HG02798 (cell line): ENCODE results near the gene PIK3R1.

ENCODE experiments used
- ATAC-seq: cut with Tn5 transposase; IDR thresholded peaks from one replicate; pipeline ENCODE4 v1.9.1; 2021; ENCODE audit warnings: mild to moderate bottlenecking; ENCODE audit not compliant: unreplicated experiment, poor library complexity

PIK3R1 gene

GRCh38 chr5:68266457-68266856, 50.9 kb downstream of the PIK3R1 start:
- no peak for ATAC-seq

- no peak for ATAC-seq
Observed at GRCh38 chr5:68267066-68267465, 51.5 kb downstream of the PIK3R1 start.

- peak; percentile 39 for ATAC-seq
Observed at GRCh38 chr5:68268101-68268851, 52.7 kb downstream of the PIK3R1 start.

- no peak for ATAC-seq
Observed at GRCh38 chr5:68268852-68269130, 53.2 kb downstream of the PIK3R1 start.

- ATAC-seq = no peak
Observed at GRCh38 chr5:68269820-68270219, 54.3 kb downstream of the PIK3R1 start.

- ATAC-seq = no peak
Observed at GRCh38 chr5:68270399-68270975, 54.9 kb downstream of the PIK3R1 start.

- no peak for ATAC-seq
Observed at GRCh38 chr5:68271124-68271523, 55.6 kb downstream of the PIK3R1 start.

GRCh38 chr5:68272289-68272688, 56.7 kb downstream of the PIK3R1 start:
- ATAC-seq = no peak

GRCh38 chr5:68273717-68274409, 58.3 kb downstream of the PIK3R1 start:
- ATAC-seq = peak; percentile 74

GRCh38 chr5:68274847-68275651, 59.5 kb downstream of the PIK3R1 start:
- ATAC-seq = peak; percentile 61

- ATAC-seq = no peak
Observed at GRCh38 chr5:68276740-68277139, 61.2 kb downstream of the PIK3R1 start.

- ATAC-seq = no peak
Observed at GRCh38 chr5:68277431-68277830, 61.9 kb downstream of the PIK3R1 start.

- no peak for ATAC-seq
Observed at GRCh38 chr5:68279984-68280383, 64.4 kb downstream of the PIK3R1 start.

GRCh38 chr5:68282001-68282400, 66.4 kb downstream of the PIK3R1 start:
- no peak for ATAC-seq

GRCh38 chr5:68283766-68284165, 68.2 kb downstream of the PIK3R1 start:
- no peak for ATAC-seq

GRCh38 chr5:68285075-68285840, 69.7 kb downstream of the PIK3R1 start:
- peak; percentile 36 for ATAC-seq

GRCh38 chr5:68285851-68286611, 70.5 kb downstream of the PIK3R1 start:
- no peak for ATAC-seq

GRCh38 chr5:68286612-68286912, 71.0 kb downstream of the PIK3R1 start:
- ATAC-seq = no peak

GRCh38 chr5:68287631-68287975, 72.0 kb downstream of the PIK3R1 start:
- no peak for ATAC-seq
